GM12874 (cell line): ENCODE measurements around the gene CSNK1G1.

Experiments
- CTCF ChIP-seq: IDR thresholded peaks from 2 replicates; pipeline ENCODE4 v1.5.1; 2011; ENCODE audit warnings: low read depth, mild to moderate bottlenecking, control low read depth, low read length, moderate library complexity; ENCODE audit not compliant: insufficient read depth

The CSNK1G1 gene

DNA sequence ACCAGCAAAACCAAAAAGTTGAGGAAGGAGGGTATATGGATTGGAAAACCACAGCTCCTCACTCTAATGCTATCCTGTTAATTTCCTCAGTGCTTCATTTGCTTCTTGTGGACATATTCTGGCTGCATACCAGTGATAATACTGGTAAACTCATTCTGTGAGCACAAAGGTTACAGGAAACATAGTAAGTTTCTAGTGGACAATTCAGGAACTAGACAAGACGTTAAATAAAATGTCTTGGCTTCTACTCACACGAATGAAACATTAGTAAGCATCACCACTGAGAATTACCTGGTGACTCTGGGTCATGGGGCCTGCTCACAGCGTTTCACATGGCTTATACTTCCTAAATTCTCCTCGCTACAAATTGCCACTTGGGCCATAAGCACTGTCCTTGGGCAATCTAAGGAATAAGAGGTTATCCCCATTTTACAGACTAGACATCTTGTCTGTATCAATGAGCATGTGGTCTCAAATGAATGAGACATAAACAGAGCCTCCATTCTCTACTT is 173.1 kb downstream of the CSNK1G1 start:
- no peak for TF ChIP-seq CTCF

- no peak for TF ChIP-seq CTCF
Measured at GRCh38 chr15:64180235-64180824, 175.6 kb downstream of the CSNK1G1 start.

- TF ChIP-seq CTCF, result no peak
Measured at GRCh38 chr15:64166102-64166890, 189.7 kb downstream of the CSNK1G1 start.

GRCh38 chr15:64164436-64164835 is 191.5 kb downstream of the CSNK1G1 start:
- no peak for TF ChIP-seq CTCF

DNA sequence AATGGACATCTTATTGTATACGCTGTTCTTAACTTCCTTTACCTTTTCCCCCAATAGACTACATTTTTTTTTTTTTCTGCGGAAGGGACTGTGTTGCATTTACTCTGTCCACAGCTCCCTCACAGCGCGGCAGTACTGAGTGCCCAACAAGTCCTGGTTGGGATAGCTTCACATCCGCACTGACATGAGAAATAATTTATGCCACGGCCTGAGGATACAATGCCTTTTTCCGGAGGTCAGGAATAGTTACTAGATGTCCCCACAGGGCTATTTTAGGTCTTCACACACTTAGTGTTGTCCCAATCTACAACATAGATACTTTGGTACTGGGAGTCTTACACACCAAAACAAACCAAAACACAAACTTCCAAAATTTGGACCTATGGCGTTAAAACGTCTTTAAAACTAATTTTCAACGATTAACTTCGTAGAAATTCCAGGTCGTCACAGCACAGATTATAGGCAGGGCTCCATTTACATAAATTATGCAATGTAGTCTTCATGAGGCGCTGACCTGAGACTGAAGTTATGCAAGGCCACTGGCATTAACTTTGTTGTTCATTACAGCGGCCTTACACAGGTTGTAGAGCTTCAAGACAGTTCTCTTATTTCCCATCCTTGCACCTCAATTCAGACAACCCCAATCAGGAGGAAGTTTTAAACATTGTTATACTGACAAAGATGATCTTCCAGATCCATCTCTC is 192.2 kb downstream of the CSNK1G1 start:
- no peak for TF ChIP-seq CTCF

DNA sequence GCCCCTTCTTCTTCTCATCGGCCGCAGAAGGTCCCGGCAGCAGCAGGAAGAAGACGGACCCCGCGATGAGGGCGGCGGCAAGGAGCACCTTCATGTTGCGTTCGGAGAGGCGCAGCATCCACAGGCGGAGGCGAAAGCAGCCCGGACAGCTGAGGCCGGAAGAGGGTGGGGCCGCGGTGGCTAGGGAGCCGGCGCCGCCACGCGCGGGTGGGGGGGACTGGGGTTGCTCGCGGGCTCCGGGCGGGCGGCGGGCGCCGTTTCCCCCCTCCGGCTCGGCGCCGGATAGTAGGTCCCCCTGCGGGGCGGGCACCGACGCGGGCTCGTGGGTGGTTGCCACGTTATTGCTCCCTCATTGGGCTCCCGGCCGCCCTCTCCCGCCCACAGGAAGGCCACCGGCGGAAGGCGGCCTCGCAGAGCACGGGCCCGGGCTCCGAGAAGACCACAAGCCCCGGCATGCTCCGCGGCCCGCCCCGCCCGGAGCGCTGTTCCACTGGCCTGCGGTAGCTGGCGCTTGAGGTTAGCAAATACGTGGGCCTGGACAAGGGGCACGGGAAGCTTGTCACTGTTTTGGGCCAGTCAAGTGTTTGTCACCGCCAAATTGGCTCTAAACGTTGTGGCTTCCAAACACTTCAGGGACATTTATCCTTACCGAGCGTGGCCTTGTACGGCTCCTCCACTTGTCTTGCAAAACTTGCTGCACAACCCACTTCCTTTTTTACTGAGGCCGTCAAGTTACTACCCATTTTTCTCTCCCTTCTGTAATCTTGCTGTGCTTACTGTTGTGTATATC is 192.9 kb downstream of the CSNK1G1 start, which contains the start of gene PPIB:
PPIB (minus strand) TSS at position 154 of the 790 bp plus-strand sequence; CDS start at position 118, 36 bp downstream.
- peak; percentile 59; the same call in 1 of the 2 replicates for TF ChIP-seq CTCF
